ENCODE data around the gene DAO.
"Not testable (repeated sequence)": the region's sequence is repeated elsewhere in the genome, so short reads cannot be mapped to it uniquely, and the experiment has no call there.

The DAO gene

GRCh38 chr12:108879615-108880254 lies at the start of gene DAO:
DAO (plus strand) TSS chr12:108880092; CDS start chr12:108885007, 4,915 bp downstream.
- DNase-seq, result no peak

GRCh38 chr12:108831309-108831991 lies 48.4 kb upstream of the DAO start:
- no peak for DNase-seq

- no peak for DNase-seq
Measured at GRCh38 chr12:108832208-108832607, 47.7 kb upstream of the DAO start.

- DNase-seq, result no peak
Measured at GRCh38 chr12:108832730-108833354, 47.0 kb upstream of the DAO start.

GRCh38 chr12:108833355-108833733 lies 46.5 kb upstream of the DAO start:
- DNase-seq, result no peak

- no peak for DNase-seq
Measured at GRCh38 chr12:108833757-108834472, 46.0 kb upstream of the DAO start.

- DNase-seq, result no peak
Measured at GRCh38 chr12:108835860-108836634, 43.8 kb upstream of the DAO start.

- peak; percentile 37 for DNase-seq
Measured at GRCh38 chr12:108837239-108837638, 42.7 kb upstream of the DAO start.

GRCh38 chr12:108837680-108838079 lies 42.2 kb upstream of the DAO start:
- DNase-seq, result no peak

GRCh38 chr12:108838194-108839017 lies 41.5 kb upstream of the DAO start:
- DNase-seq, result peak; percentile 100

GRCh38 chr12:108839018-108839889 lies 40.6 kb upstream of the DAO start:
- DNase-seq, result peak; percentile 47

GRCh38 chr12:108839890-108840230 lies 40.0 kb upstream of the DAO start:
- no peak for DNase-seq

- DNase-seq, result no peak
Measured at GRCh38 chr12:108840605-108841332, 39.1 kb upstream of the DAO start.

GRCh38 chr12:108841825-108842224 lies 38.1 kb upstream of the DAO start:
- DNase-seq, result not testable (repeated sequence)

- no peak for DNase-seq
Measured at GRCh38 chr12:108842361-108842760, 37.5 kb upstream of the DAO start.

GRCh38 chr12:108843187-108843586 lies 36.7 kb upstream of the DAO start:
- no peak for DNase-seq

GRCh38 chr12:108845696-108846095 lies 34.2 kb upstream of the DAO start:
- DNase-seq, result no peak

- DNase-seq, result no peak
Measured at GRCh38 chr12:108846290-108846701, 33.6 kb upstream of the DAO start.

GRCh38 chr12:108847705-108848104 lies 32.2 kb upstream of the DAO start:
- DNase-seq, result no peak

GRCh38 chr12:108849660-108850059 lies 30.2 kb upstream of the DAO start:
- no peak for DNase-seq
